C4-2B (cell line): ENCODE results near the gene BNC2.

ENCODE experiments used
- ZFX ChIP-seq: fragments of 450-650 bp; IDR thresholded peaks from 2 replicates; pipeline ENCODE4 v1.6.1; 2017
- TF ChIP-seq, protein P1 (sequence below): fragments of 450-650 bp; conservative IDR thresholded peaks from 2 replicates; pipeline ENCODE4 v1.5.1; 2017; ENCODE audit warnings: mild to moderate bottlenecking

DNA sequence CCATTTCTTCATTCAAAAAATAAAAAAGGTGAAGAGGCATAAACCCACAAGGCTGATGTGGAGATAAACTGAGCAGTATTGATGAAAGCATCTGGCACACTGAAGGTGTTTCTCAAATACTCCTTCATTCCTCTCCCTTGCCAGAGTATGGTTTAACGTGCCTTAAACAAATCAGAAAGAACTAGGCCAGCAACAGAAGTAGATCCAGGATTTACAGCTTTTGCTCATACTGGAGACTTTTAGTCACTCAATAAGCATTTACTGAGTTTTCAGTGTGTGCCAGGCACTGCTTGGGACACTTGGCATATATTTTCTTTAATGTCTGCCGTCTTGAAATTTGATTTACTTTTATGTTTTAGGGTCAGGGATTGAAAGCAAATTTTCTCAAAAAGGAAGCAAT, 53.0 kb downstream of the BNC2 start:
- TF ChIP-seq, protein P1, sequence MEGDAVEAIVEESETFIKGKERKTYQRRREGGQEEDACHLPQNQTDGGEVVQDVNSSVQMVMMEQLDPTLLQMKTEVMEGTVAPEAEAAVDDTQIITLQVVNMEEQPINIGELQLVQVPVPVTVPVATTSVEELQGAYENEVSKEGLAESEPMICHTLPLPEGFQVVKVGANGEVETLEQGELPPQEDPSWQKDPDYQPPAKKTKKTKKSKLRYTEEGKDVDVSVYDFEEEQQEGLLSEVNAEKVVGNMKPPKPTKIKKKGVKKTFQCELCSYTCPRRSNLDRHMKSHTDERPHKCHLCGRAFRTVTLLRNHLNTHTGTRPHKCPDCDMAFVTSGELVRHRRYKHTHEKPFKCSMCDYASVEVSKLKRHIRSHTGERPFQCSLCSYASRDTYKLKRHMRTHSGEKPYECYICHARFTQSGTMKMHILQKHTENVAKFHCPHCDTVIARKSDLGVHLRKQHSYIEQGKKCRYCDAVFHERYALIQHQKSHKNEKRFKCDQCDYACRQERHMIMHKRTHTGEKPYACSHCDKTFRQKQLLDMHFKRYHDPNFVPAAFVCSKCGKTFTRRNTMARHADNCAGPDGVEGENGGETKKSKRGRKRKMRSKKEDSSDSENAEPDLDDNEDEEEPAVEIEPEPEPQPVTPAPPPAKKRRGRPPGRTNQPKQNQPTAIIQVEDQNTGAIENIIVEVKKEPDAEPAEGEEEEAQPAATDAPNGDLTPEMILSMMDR: no peak
- TF ChIP-seq ZFX: no peak
